CD4-positive, alpha-beta memory T cell (primary cell): ENCODE results near the gene LDHAL6B. TPM values are rescaled to one million over a fixed set of nuclear protein-coding genes. Genes with fewer than 3 reads are reported as not detected.

ENCODE experiments used
- CTCF ChIA-PET: fragments of 350-600 bp; sonication (Branson Sonifier 250); formaldehyde crosslinking; loops from one replicate; lab custom pipeline; 2021; ENCODE audit warnings: inconsistent platforms; ENCODE audit not compliant: partially characterized antibody; lab: Charles Lee
- POLR2A ChIA-PET: fragments of 350-600 bp; sonication (Branson Sonifier 250); formaldehyde crosslinking; loops from one replicate; lab custom pipeline; 2021; ENCODE audit not compliant: partially characterized antibody; lab: Charles Lee
- DNase-seq, 5 donors: peaks; one replicate each; pipeline versions ENCODE4 v3.0.0 to v3.0.0-alpha.2; 2020 to 2022; ENCODE audit warnings: mixed read lengths in 1 of 5
- H3K27ac ChIP-seq: one replicate; pipeline ENCODE4 v1.7.0; 2013; ENCODE audit warnings: low read depth, low read length
- H3K27me3 ChIP-seq: 2 replicates; pipeline ENCODE4 v1.7.0; 2013; ENCODE audit warnings: mild to moderate bottlenecking, low read length, moderate library complexity; ENCODE audit not compliant: insufficient read depth
- H3K36me3 ChIP-seq: 2 replicates; pipeline ENCODE4 v1.7.0; 2013; ENCODE audit warnings: mild to moderate bottlenecking, low read length, moderate library complexity; ENCODE audit not compliant: insufficient read depth
- H3K4me1 ChIP-seq: 2 replicates; pipeline ENCODE4 v1.7.0; 2013; ENCODE audit warnings: mild to moderate bottlenecking, low read length, moderate library complexity; ENCODE audit not compliant: insufficient read depth
- H3K4me3 ChIP-seq, 2 donors: one replicate each; pipeline ENCODE4 v1.7.0; 2013; ENCODE audit warnings: low read length in 2 of 2, mild to moderate bottlenecking in 1 of 2
- H3K9me3 ChIP-seq, 2 donors: one replicate each; pipeline ENCODE4 v1.7.0; 2013; ENCODE audit warnings: low read length in 2 of 2, control low read depth in 1 of 2; ENCODE audit not compliant: control insufficient read depth in 1 of 2
- H3K27ac Mint-ChIP-seq, 7 donors: one replicate each; pipeline ENCODE4 v1.8.0; 2020 to 2021; ENCODE audit warnings: mixed read lengths in 7 of 7, mild to moderate bottlenecking in 6 of 7, inconsistent platforms in 3 of 7, moderate library complexity in 3 of 7
- H3K27me3 Mint-ChIP-seq, 2 donors: one replicate each; pipeline ENCODE4 v1.8.0; 2020 to 2021; ENCODE audit warnings: mixed read lengths in 2 of 2
- H3K36me3 Mint-ChIP-seq, 2 donors: one replicate each; pipeline ENCODE4 v1.8.0; 2020 to 2021; ENCODE audit warnings: mixed read lengths in 2 of 2, inconsistent platforms in 1 of 2, mild to moderate bottlenecking in 1 of 2
- H3K4me1 Mint-ChIP-seq, 4 donors: one replicate each; pipeline ENCODE4 v1.8.0; 2020 to 2021; ENCODE audit warnings: mixed read lengths in 4 of 4, mild to moderate bottlenecking in 1 of 4
- H3K4me3 Mint-ChIP-seq, 8 donors: one replicate each; pipeline ENCODE4 v1.8.0; 2020 to 2021; ENCODE audit warnings: mixed read lengths in 8 of 8, mild to moderate bottlenecking in 7 of 8, moderate library complexity in 6 of 8, inconsistent platforms in 3 of 8
- H3K9me3 Mint-ChIP-seq, 8 donors: one replicate each; pipeline ENCODE4 v1.8.0; 2020 to 2021; ENCODE audit warnings: mixed read lengths in 8 of 8, mild to moderate bottlenecking in 5 of 8, inconsistent platforms in 3 of 8, moderate library complexity in 1 of 8
- intact Hi-C: fragments of 100-400 bp; cut with micrococcal nuclease; formaldehyde crosslinking; loops from one replicate; pipeline ENCODE4 v1.15.1; 2023
- polyA plus RNA-seq, 2 donors: library from polyadenylated mRNA; unstranded; fragments of 300-500 nt; fragmentation: Illumina TruSeq; gene quantifications; one replicate each; pipeline ENCODE4 v1.2.3, GENCODE V29; 2021
- total RNA-seq, 2 experiments: library from RNA; stranded (reverse); gene quantifications; one replicate each; pipeline ENCODE4 v1.2.3, GENCODE V29; 2021

Gene LDHAL6B
- total and polyA plus RNA-seq, 4 experiments from 2014 or later: not detected

- Mint-ChIP-seq H3K9me3 (peaks cover 0 to 15% (median 6%) of the 10 kb centered on the region in 8 donors), H3K27ac (no peak overlapping the region), H3K27me3 (peaks cover 1 to 13% of the 10 kb centered on the region in 2 donors), H3K36me3 (no peaks in the 10 kb centered on the region), H3K4me3 (no peak overlapping the region), H3K4me1 (no peaks in the 10 kb centered on the region)
- no peaks in the 10 kb centered on the region for H3K27me3 ChIP-seq
- H3K4me1 ChIP-seq: no peaks in the 10 kb centered on the region
- intact Hi-C loops: no loop called here
- no peaks in the 10 kb centered on the region for H3K36me3 ChIP-seq
- POLR2A ChIA-PET: no interaction called here
- CTCF ChIA-PET: interaction anchor here (0.9 kb wide), 1 partner anchor 70 kb away, joined by 5 read pairs; no protein-coding TSS in a partner anchor
- H3K27ac ChIP-seq: no peak overlapping the region
- no peak overlapping the region for H3K4me3 ChIP-seq
- no peaks in the 10 kb centered on the region for H3K9me3 ChIP-seq
- no peak for DNase-seq
These were observed 28.4 kb upstream of the LDHAL6B start for GRCh38 chr15:59178151-59178695.

GRCh38 chr15:59179717-59180116 lies 26.9 kb upstream of the LDHAL6B start:
- Mint-ChIP-seq H3K9me3 (peaks cover 0 to 22% (median 7%) of the 10 kb centered on the region in 8 donors), H3K4me3 (no peak overlapping the region), H3K27ac (no peak overlapping the region), H3K4me1 (no peaks in the 10 kb centered on the region), H3K36me3 (no peaks in the 10 kb centered on the region), H3K27me3 (peaks cover 1 to 18% of the 10 kb centered on the region in 2 donors)
- no peaks in the 10 kb centered on the region for H3K27me3 ChIP-seq
- DNase-seq: no peak
- ChIA-PET CTCF (interaction anchor here (0.7 kb wide), 1 partner anchor 276 kb away, joined by 3 read pairs; no protein-coding TSS in a partner anchor), POLR2A (no interaction called here)
- intact Hi-C loops: no loop called here
- H3K4me1 ChIP-seq: no peaks in the 10 kb centered on the region
- H3K9me3 ChIP-seq: no peaks in the 10 kb centered on the region
- H3K27ac ChIP-seq: no peak overlapping the region
- H3K4me3 ChIP-seq: no peak overlapping the region
- no peaks in the 10 kb centered on the region for H3K36me3 ChIP-seq

- intact Hi-C loops: no loop called here
- Histone ChIP-seq H3K27ac (no peak overlapping the region), H3K9me3 (no peaks in the 10 kb centered on the region), H3K4me3 (no peak overlapping the region), H3K4me1 (no peaks in the 10 kb centered on the region), H3K36me3 (no peaks in the 10 kb centered on the region), H3K27me3 (no peaks in the 10 kb centered on the region)
- H3K27me3 Mint-ChIP-seq: peaks cover 0 to 20% of the 10 kb centered on the region in 2 donors
- no peaks in the 10 kb centered on the region for H3K36me3 Mint-ChIP-seq
- no peaks in the 10 kb centered on the region for H3K4me1 Mint-ChIP-seq
- peaks cover 0 to 22% (median 7%) of the 10 kb centered on the region in 8 donors for H3K9me3 Mint-ChIP-seq
- DNase-seq: no peak
- no peak overlapping the region for H3K27ac Mint-ChIP-seq
- ChIA-PET CTCF (no interaction called here), POLR2A (no interaction called here)
- H3K4me3 Mint-ChIP-seq: no peak overlapping the region
These were observed 25.6 kb upstream of the LDHAL6B start for GRCh38 chr15:59180945-59181600.

GRCh38 chr15:59185725-59186124 lies 20.9 kb upstream of the LDHAL6B start:
- intact Hi-C loops: no loop called here
- Histone ChIP-seq H3K4me3 (no peak overlapping the region), H3K36me3 (no peaks in the 10 kb centered on the region), H3K27ac (no peak overlapping the region), H3K27me3 (no peaks in the 10 kb centered on the region), H3K9me3 (no peaks in the 10 kb centered on the region), H3K4me1 (no peaks in the 10 kb centered on the region)
- H3K4me1 Mint-ChIP-seq: no peaks in the 10 kb centered on the region
- ChIA-PET CTCF (no interaction called here), POLR2A (no interaction called here)
- H3K36me3 Mint-ChIP-seq: no peaks in the 10 kb centered on the region
- H3K4me3 Mint-ChIP-seq: no peak overlapping the region
- H3K27ac Mint-ChIP-seq: no peak overlapping the region
- peaks cover 0 to 22% (median 10%) of the 10 kb centered on the region in 8 donors for H3K9me3 Mint-ChIP-seq
- no peak for DNase-seq
- peaks cover 5 to 20% of the 10 kb centered on the region in 2 donors for H3K27me3 Mint-ChIP-seq

- ChIA-PET CTCF (no interaction called here), POLR2A (no interaction called here)
- Histone ChIP-seq H3K4me1 (no peaks in the 10 kb centered on the region), H3K27me3 (no peaks in the 10 kb centered on the region), H3K36me3 (no peaks in the 10 kb centered on the region), H3K4me3 (no peak overlapping the region), H3K27ac (no peak overlapping the region), H3K9me3 (no peaks in the 10 kb centered on the region)
- Mint-ChIP-seq H3K4me1 (no peaks in the 10 kb centered on the region), H3K27me3 (peaks cover 6 to 20% of the 10 kb centered on the region in 2 donors), H3K27ac (no peak overlapping the region), H3K36me3 (no peaks in the 10 kb centered on the region), H3K9me3 (peaks cover 0 to 18% (median 7%) of the 10 kb centered on the region in 8 donors), H3K4me3 (no peak overlapping the region)
- intact Hi-C loops: no loop called here
- no peak for DNase-seq
These were observed 20.1 kb upstream of the LDHAL6B start for GRCh38 chr15:59186501-59186900.

- DNase-seq: no peak
- no peaks in the 10 kb centered on the region for H3K9me3 ChIP-seq
- peaks cover 0 to 9% (median 3%) of the 10 kb centered on the region in 8 donors for H3K9me3 Mint-ChIP-seq
- H3K27ac Mint-ChIP-seq: no peak overlapping the region
- POLR2A ChIA-PET: no interaction called here
- no peaks in the 10 kb centered on the region for H3K4me1 Mint-ChIP-seq
- no peak overlapping the region for H3K4me3 ChIP-seq
- no peak overlapping the region for H3K27ac ChIP-seq
- H3K27me3 Mint-ChIP-seq: peaks cover 6 to 21% of the 10 kb centered on the region in 2 donors
- CTCF ChIA-PET: no interaction called here
- H3K36me3 ChIP-seq: no peaks in the 10 kb centered on the region
- H3K27me3 ChIP-seq: no peaks in the 10 kb centered on the region
- H3K4me1 ChIP-seq: no peaks in the 10 kb centered on the region
- intact Hi-C loops: no loop called here
- no peaks in the 10 kb centered on the region for H3K36me3 Mint-ChIP-seq
- H3K4me3 Mint-ChIP-seq: no peak overlapping the region
These were observed 17.4 kb upstream of the LDHAL6B start for GRCh38 chr15:59189241-59189640.

GRCh38 chr15:59190291-59190690 lies 16.4 kb upstream of the LDHAL6B start:
- ChIA-PET POLR2A (no interaction called here), CTCF (no interaction called here)
- no peaks in the 10 kb centered on the region for H3K36me3 Mint-ChIP-seq

More at GRCh38 chr15:59190291-59190690, 16.4 kb upstream of the LDHAL6B start:
- H3K27ac ChIP-seq: no peak overlapping the region
- Mint-ChIP-seq H3K9me3 (peaks cover 0 to 9% (median 1%) of the 10 kb centered on the region in 8 donors), H3K27ac (no peak overlapping the region), H3K4me3 (no peak overlapping the region), H3K27me3 (peaks cover 6 to 13% of the 10 kb centered on the region in 2 donors), H3K4me1 (peaks cover 0 to 2% (median 0%) of the 10 kb centered on the region in 4 donors)
- H3K4me1 ChIP-seq: no peaks in the 10 kb centered on the region
- no peak overlapping the region for H3K4me3 ChIP-seq
- no peaks in the 10 kb centered on the region for H3K9me3 ChIP-seq
- no peak for DNase-seq
- intact Hi-C loops: no loop called here
- no peaks in the 10 kb centered on the region for H3K27me3 ChIP-seq
- H3K36me3 ChIP-seq: no peaks in the 10 kb centered on the region
